Fibroblast of the conjunctiva (primary cell): ENCODE results near the gene NOTCH4.

Experiments used
- DNase-seq: peaks from one replicate; pipeline ENCODE4 v3.0.0-alpha.2; 2010; ENCODE audit warnings: low read depth

Gene NOTCH4

DNA sequence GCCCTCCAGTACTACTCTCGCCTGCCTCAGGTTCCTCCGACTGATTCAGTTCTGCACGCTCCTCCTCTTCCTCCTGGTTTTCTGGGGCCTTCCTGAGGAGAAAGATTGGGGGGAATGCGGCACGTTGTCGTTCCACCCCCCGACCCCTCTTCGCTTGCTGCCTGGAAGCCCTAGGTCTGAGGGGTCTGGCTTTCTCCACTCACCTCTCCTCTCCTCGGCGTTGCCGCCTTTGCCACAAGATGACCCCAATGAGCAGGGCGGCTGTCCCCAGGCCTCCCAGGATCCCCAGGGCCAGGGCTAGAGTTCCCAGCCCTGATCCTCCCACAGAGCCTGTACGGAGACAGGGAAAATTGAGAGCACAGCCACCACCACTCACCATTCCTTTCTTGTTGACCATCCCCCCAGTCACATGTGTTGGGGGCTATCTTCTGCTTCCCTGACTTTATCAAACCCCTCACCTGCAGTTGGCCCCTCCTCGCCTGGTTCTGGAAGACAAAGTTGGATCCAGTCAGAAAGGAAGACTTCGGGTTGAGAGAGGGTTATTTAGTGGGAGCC lies 42.6 kb downstream of the NOTCH4 start:
- DNase-seq, result no peak

DNA sequence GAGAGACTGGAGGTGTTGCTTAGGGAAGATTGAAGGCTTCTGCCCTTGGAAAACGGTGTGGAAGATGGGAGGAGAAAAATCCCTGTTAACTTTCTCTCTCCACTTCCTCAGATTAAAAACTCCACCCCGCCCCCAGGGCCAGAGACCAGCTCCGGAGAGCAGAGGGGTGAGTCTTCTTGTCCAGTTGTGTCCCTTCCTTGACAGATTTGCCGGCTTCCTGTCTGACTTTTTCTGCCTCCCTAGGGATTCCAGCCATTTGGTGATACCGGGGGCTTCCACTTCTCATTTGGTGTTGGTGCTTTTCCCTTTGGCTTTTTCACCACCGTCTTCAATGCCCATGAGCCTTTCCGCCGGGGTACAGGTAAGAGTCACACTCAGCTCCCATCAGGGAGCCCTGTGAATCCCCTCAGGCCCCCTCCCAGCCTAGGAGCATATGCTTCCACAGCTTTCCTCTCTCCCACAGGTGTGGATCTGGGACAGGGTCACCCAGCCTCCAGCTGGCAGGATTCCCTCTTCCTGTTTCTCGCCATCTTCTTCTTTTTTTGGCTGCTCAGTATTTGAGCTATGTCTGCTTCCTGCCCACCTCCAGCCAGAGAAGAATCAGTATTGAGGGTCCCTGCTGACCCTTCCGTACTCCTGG lies 44.0 kb downstream of the NOTCH4 start:
- no peak for DNase-seq

DNA sequence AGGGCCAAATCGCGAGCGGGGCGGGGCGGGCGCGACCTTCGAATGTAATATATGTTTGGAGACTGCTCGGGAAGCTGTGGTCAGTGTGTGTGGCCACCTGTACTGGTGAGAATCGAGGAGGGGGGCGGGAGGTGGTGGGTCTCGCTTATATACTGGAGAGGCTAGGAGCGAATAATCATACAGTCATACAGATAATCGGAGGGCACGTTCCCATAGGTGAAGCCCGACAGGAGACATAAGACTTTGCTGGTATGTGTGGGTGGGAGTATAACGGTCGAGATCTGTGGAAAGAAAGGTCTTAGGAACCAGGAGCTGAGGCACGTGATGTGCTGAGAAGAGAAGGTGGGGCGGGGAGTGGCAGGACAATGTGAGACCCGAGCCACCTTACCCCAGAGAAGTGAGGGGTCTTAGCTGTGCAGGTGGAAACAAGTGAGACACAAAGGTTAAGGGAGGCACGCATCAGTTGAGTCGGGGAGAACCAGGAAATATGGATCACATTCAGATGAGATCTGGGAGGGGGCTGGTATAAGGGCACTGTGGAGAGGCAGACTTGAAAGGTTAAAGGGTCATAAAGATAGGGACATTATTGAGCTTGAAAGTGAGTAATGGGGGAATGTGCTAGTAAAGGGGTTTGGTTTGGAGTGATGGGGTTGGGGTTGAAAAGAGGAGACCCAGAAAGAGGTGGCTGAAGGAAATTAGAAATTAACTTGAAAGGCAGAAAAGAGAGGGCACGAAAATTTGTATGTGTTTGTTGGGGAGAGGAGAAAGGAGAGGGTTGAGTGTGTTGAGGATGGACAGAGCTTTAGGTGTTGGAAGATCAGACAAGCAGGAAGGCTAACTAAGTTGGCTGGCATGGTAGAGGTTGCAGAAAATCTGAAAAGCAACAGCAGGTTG lies 45.1 kb downstream of the NOTCH4 start:
- no peak for DNase-seq

DNA sequence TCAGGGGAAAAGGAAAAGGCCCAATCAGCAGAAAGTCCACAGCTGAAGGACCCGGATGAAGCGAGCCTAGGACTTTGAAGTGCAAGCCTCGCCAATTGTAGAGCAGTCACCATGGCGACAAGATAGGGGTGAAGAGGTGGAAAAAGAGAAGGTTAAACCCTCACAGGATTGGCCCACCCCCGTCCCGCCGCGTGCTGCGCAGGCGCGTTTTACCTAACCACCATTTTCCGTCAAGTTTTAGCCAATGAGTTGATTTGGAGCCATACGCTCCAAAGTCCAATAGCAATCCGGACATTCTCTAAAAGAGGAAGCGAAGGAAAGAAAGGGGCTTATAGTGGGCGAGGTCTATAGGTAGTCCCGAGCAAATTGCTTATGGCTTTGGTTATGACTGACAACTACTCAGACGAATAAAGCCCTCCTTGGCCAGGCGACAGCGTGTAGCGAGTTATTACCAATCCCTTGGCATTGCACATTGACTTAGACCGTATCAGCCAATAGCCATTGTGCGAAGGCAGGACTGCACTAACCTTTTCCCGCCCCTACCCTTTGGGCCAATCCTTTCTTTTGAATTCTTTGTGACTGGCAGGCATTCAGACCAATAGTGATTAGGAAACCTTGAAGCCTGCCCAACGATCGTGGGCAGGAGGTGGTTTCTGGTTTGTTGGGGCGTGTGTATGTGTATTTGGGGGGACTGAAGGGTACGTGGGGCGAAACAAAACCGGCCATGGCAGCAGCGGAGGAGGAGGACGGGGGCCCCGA lies 45.9 kb downstream of the NOTCH4 start, which contains the start of gene RNF5:
TSS of gene RNF5 (plus strand) at position 618 of the 759 bp plus-strand sequence. CDS start at position 725, 107 bp downstream.
- DNase-seq, result peak; percentile 100

DNA sequence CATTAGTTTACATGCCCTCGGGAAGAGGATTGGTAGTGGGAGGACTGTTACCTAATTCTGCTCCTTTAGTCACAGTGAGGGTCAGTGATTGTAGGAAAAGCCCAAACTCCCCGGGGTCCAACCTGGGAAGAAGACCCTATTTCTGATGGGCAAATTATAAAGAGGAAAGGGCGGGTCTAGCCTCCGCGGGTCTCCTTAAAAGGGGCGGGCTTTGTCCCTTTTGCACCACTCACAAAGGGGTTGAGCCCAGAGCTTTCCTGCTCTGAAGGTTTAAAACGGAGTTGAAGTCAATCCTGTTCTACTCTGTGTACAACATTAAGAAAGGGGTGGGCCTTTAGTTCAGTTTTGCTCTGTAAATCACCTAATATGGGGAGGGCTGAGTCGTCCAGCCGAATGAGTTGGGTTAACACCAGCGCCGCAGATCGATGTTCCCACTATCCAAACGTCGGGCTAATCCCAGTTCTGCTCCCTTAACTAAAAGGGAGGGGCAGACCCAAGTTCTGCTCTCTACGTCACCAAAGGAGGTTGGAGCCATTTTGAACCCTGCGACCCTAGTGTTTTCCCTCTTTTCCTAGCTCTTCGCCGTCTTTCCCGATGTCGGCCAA lies 46.6 kb downstream of the NOTCH4 start:
- no peak for DNase-seq

DNA sequence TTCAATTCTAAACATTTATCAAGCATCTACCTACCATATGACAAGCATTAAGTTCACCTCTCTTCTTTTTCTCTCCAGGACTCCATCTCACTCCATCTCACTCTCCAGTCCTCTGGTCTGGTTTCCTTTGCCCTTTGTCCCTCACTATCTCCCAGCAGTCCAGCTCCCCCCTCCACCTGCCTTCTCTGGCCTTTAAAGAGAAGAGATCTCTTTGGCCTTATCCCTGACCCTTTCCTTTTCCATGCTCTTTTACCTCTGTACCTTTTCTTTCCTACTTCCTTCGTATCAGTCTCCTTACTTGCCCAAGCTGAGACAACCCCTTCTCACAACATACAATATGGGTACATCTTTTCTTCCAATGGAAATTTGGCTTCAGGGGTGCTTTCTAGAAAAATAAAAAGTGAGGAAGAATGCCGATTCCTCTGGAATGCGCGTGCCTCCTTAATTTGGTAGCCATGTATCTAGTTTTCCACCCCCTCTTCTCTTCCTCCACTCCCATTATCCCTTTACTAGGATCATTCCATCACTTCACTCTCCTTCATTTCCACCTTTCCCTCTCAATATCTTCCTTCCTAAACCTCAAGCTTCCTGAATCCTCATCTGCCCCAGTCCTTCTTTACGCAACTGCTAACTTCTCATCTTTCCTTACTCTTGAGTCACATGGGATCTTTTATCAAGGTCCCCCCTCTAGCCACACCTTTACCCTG lies 47.2 kb downstream of the NOTCH4 start:
- peak; percentile 30 for DNase-seq

DNA sequence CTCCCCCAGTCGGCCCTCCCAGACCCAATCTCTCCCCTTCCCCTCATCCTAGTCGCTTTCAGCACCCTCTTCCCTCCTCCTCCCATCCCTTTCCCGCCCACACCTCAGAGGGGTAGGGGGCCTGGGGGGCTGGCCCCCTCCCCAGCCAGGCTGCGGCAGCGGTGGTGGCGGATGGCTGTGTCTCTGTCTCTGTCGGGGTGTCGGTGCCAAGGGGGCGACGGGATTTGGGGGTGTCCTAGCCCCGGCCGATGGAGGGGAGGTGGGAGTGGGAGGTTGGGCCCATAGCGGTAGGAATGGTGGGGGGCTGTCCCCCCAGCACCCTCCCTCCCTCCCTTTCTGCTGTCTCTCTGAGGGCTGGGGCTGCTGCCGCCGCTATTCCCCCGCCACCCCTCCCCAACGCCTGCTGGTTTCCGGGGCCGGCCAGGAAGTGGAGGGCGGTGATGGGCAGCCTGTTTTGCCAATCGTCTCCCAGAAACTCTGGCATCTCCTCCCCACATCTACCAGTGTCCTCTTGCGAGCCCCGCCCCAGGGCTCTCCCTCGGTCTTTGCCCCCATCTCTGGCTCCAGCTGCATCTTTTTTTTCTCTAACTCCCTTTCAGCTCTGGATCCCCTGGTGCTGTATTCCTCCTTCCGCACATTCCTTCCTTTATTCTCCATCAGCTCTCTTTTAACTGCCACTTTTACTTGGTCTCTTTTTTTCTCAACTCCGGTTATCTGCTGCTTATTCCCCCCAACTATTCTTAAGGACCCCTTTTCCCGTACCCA lies 48.0 kb downstream of the NOTCH4 start, which contains the start of gene AGPAT1:
TSS of gene AGPAT1 (minus strand) at position 374 of the 765 bp plus-strand sequence. CDS start 4,588 bp downstream, outside the sequence.
- DNase-seq, result peak; percentile 95

DNA sequence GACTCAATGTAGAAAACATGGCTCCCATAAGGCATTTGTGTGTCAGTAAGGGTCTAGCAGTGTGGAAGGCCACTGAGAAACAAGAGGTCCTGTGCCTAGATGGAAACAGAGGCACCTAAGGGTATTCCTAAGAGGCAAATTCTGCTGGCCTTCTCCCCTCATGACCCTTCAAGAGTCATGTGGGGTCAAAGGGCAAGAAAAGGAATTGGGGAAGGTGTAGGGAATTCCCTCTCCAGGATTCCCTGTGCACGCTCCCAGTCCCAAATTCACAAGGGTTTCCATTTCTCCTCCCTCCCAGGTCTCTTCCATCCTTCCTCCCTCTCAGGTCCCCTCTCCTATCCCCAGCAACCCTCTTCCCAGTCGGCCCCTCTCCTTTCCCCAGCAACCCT lies 48.6 kb downstream of the NOTCH4 start:
- no peak for DNase-seq

DNA sequence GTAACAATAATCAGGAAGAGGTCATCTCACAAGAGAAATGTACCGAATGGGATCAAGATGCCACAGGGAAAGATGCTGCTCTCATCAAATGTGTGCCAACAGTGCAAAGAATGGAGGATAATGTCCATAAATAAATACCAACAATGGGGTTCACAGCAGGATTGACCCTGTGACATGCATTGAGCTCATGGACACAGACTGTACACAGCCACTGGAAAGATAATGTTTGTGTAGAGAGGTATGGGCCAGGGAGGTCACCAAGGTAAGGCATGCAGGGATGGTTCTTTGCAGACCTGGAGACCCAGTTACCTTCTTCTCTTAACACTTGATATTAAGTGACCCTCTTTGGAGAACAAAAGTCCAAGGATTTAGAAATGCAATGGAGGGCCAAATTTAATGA lies 49.5 kb downstream of the NOTCH4 start:
- DNase-seq, result no peak

DNA sequence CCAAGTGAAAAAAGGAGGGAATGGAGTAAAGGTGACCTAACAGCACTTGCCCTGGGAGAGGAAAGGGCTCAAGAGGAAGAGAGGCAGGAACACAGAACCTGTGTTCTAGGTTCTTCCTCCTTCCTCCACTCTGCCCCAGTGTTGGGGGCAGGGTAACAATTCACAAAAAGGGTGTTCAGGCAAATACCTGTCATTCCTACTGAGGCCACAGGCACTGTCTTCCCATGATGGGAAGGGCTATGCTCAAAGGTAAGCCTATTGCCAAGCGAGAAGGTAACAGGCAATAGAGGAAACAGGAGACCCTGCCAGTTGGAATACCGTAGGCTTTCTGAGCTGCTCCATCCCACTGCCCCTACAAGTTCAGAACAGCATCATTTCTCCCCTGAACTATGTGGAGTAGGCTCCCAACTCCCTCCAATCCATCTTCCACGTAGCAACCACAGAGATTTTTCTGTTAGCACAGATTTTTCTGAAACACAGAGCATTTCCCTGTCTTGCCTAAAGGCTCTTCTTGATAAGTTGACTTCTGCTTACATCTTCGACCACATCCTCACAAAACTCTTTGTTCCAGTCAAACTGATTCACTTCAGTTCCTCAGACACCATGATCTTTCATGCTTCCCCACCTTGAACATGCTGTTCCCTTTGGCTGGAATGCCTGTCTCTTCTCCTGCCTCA lies 50.7 kb downstream of the NOTCH4 start:
- DNase-seq, result no peak

DNA sequence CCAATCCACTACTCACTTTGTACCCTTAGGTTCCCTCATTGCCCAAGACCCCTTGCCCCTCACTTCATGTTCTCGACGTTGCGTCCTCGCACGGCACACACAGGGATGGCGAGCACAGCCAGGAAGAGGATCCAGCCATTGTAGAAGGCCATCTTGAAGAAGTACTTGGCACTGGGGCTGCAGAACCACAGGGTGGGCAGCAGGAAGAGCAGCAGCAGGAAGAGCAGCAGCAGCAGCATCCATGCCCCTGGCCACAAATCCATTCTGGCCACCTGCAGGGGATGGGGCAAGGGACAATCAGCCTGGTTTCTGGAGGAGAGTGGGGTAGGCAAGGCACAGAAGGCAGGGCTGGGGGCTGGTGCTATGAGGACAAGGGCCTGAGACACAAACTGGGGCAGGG lies 52.6 kb downstream of the NOTCH4 start:
- DNase-seq, result no peak

DNA sequence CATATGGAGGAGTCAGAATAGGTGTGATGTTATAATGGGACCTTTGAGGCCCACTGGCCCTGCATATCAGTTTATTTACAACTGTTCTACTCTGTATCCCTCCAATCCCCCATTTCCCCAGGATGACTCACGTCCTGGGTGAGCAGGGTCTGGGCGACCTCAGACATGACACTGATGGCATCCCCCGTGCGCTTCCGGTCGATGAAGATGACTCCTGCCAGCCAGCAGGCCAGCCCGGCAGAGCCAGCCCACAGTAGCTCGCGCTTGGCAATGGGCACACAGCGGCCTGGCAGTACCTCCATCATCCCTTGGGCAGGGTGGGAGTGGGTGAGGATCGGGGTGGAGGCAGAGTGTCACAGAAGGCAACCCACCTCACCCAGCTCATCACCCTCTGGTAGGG lies 53.6 kb downstream of the NOTCH4 start:
- DNase-seq, result no peak

DNA sequence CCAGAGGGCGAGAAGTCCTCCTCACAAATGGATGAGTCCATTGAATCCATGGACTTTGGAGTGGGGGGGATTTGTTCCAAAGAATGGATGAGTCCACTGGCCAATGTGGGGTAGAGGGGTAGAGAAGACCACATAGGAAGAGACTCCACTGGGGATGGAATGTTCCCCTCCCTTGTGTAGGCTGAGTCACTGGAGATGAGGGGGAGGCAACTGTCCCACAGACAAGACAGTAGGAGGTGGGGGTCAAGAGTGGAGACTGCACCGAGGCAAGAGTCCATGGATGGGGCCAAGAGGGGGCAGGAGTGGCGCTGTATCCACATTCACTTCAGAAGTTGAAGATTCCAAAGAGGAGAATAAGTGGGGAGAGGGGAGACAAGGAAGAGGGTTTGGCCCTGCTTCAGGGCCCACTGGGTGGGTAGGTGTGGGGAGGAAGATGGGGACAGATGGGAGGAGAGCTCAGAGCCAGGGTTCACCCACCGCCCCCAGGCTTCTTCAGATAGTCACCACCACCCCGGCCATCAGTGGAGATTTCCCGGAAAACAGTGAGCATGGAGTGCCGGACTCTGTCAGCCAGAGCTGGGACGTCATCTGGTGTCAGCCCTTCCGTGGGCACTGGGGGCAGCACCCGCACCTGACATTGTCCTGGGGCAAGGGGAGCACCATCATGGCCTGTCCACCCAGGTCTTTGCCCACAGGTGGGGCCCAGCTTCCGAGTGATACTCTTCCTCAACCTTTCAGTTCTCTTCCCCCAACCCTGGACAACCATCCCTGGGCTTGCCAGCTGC lies 54.9 kb downstream of the NOTCH4 start:
- no peak for DNase-seq

DNA sequence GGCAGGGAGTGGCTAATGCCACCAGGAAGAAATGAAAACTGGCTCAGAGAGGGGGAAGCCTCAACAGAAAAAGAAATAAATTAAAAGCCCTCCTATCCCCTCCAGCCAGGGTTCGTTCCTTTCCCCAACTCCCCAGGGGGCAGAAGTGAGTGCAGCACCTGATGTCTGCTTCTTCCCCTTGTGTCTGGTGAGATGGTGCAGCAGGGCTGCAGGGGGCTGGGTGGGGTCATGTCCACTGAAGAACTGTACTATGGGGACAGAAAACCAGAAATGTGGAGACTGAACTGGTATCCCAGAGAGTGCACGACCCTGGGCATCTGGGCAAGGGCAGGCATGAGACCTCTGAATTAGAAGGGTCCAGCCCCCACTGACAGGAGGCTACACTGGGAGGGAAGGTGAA lies 55.5 kb downstream of the NOTCH4 start:
- no peak for DNase-seq

DNA sequence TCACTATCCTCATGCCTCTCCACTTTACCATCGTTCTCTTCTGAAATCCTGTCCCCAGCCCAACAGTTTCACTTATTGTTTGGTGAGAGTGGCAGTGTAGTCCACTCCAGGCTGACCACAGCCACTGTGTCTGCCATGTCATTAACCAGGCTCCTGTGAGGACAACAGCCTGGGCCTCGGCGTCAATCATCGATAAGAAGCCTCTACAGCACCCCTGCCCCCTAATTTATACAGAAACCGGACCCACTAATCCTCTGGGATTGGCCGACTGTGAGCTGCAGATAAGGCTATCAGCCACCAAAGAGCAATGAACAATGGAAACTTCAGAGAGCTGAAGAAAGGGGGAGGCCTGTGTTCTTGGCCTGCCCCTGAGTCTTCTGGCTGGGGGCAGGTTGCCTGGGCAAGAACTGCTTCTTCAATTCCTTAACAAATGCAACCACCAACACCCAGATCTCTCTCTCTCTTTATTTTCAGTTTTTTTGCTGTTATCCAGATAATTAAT lies 56.1 kb downstream of the NOTCH4 start:
- DNase-seq, result no peak

DNA sequence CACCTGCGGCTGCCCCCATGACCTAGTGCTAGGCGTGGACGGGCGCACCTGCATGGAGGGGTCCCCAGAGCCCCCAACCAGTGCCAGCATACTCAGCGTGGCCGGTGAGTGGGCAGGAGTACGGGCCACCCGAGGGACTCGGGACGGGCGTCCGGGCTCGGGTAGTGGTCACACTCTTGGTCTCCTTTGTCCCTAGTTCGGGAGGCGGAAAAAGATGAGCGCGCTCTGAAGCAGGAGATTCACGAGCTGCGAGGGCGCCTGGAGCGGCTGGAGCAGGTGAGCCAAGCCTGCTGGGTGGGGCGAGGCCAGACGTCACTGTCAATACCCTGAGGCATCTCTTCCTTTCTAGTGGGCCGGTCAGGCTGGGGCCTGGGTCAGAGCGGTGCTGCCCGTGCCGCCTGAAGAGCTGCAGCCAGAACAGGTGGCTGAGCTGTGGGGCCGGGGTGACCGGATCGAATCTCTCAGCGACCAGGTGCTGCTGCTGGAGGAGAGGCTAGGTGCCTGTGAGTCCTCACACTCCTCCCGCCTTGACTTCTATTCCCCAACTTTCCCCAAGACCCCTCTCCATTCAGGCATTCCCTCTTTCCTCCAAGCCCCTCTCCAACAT lies 56.6 kb downstream of the NOTCH4 start:
- DNase-seq, result no peak

DNA sequence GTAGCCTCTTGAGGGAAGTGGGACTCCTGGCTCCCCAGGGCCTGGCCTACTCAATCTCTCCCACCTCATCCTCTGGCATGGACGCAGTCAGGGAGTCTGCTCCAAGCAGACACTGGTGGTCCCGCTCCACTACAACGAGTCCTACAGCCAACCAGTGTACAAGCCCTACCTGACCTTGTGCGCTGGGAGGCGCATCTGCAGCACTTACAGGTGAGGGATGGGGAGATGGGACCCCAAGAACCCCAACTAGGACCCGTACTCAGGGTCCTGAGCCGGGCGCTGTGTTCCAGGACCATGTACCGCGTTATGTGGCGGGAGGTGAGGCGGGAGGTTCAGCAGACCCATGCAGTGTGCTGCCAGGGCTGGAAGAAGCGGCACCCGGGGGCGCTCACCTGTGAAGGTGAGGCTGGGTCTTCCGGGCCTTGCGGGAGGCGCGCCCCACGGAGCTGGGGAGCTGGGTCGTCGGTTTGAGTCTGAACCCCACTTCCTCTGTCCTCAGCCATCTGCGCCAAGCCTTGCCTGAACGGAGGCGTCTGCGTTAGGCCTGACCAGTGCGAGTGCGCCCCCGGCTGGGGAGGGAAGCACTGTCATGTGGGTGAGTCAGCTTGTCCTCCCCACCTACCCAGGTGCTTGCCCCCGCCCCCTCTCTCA lies 57.3 kb downstream of the NOTCH4 start:
- DNase-seq, result no peak

DNA sequence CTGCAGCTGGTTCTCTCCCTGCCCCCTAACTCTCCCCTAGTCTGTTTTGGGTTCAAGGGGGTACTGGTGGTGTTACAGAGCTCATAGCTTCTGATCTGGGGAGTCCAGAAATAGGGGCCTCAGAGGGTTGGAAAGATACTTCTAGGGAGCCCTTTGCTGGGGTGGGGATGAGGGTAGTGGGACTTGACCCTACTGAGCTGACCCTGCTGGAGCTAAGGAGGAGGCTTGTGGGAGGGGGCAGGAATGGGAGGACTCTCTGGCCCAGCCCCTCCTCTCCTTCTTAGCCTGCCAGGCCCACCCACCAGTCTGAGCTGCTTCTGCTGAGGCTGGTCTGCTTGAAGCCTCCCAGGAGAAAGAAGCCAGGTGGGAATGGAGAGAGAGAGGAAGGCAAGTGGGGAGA lies 59.6 kb downstream of the NOTCH4 start, which contains the start of gene EGFL8:
TSS of gene EGFL8 (plus strand) at position 301 of the 400 bp plus-strand sequence. CDS start 1,571 bp downstream, outside the sequence.
- no peak for DNase-seq
